ENCODE measurements around the gene PSD2. TPM values are rescaled to one million over a fixed set of nuclear protein-coding genes. Genes with fewer than 3 reads are reported as not detected.

PSD2 gene
- total RNA-seq, 1 experiment from 2014 or later: 0.79 TPM

DNA sequence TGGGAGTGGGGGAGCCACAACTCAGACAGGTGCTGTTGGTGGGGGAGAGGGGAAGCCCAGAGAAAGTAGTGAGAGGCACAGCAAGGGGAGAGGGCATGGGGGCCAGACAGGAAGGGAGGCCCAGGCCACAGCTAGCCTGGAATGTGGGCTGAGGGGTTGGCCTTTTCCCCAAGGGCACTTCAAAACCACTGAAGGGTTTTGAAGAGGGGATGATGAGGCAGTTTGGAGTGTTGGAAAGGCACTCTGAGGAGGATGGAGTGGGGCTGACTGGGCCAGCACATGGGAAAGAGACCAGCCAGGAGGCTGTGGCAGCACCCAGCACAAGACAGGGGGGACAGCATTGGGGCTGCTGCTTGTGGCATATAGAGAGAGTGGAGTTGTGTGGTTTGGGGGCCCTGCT is 3.8 kb downstream of the PSD2 start:
- no peaks in the 10 kb centered on the region for H3K9me3 ChIP-seq (ENCODE audit: control insufficient read depth in 1 of 2, insufficient read depth in 1 of 2, low read depth in 1 of 2, low read length in 2 of 2)
- TF ChIP-seq EZH2phosphoT487 (IDR thresholded peaks at IDR 0.05; ENCODE audit: borderline replicate concordance): no peak
- no peak for TF ChIP-seq ZFX (IDR thresholded peaks at IDR 0.05)
- TF ChIP-seq EGR1 (IDR thresholded peaks at IDR 0.05; ENCODE audit: low read depth): no peak
- intact Hi-C loops (cut with micrococcal nuclease): no loop called here
- ChIA-PET RAD21 (ENCODE audit: low non-redundant PET in 1 of 2, low total read pairs in 2 of 2, uncharacterized antibody in 2 of 2, unreplicated experiment in 2 of 2) (interaction anchor here in 1 of 2 experiments (0.6 kb wide), 1 partner anchor 44 kb away, joined by 4 read pairs; no protein-coding TSS in a partner anchor), POLR2A (no interaction called here), CTCF (no interaction called here)
- DNase-seq (ENCODE audit: low read depth, low spot score) (no peak), ATAC-seq (no peak)
- H3K27me3 ChIP-seq (ENCODE audit: insufficient read depth, low read length): peaks cover 52% of the 10 kb centered on the region
- H3K4me2 ChIP-seq (ENCODE audit: low read length): no peak overlapping the region
- no peaks in the 10 kb centered on the region for H3K36me3 ChIP-seq (ENCODE audit: control insufficient read depth in 1 of 2, insufficient read depth in 2 of 2, low read length in 2 of 2)
- H3K4me3 ChIP-seq (replicated peaks in 1 of 2; ENCODE audit: low read depth in 1 of 2, low read length in 2 of 2): no peak overlapping the region
- H2AFZ ChIP-seq (ENCODE audit: low read depth, low read length, poor library complexity, severe bottlenecking): no peak overlapping the region
- no peaks in the 10 kb centered on the region for H3K79me2 ChIP-seq (ENCODE audit: insufficient read depth, low read length)
- H3K9ac ChIP-seq (ENCODE audit: low read length): no peak overlapping the region
- no peak overlapping the region for H3K27ac ChIP-seq (ENCODE audit: low read depth, low read length)
- no peaks in the 10 kb centered on the region for H3K9me2 ChIP-seq (ENCODE audit: insufficient read depth)
- BruUV-seq (replicated peaks): no TSS peak
- H4K20me1 ChIP-seq (ENCODE audit: insufficient read depth): no peaks in the 10 kb centered on the region
- H3K4me1 ChIP-seq (ENCODE audit: control insufficient read depth in 1 of 2, insufficient read depth in 2 of 2, low read length in 2 of 2): peaks cover 0 to 9% of the 10 kb centered on the region in 2 experiments; a peak in 2 of 4 replicates

DNA sequence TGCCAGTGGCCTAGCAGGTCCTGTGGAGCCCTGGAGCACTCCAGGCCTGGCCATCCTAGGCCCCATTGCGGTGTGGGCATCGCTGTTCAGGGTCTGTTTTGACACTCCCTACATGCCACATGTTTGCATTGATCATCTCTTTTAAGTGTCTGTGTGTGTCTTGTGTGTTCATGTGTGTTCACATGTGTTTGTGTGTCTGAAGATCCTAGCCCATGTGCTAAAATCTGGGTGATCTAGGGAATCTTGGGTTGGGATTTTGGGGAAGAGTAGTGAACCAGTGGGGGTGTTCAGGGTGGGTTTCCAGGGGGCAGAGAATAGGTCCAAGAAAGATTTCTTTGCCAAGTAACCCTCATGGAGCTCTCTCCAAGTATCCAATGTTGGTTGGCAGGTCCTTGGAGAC is 8.4 kb downstream of the PSD2 start:
- no peak overlapping the region for H3K27ac ChIP-seq (ENCODE audit: low read depth, low read length)
- H3K9me2 ChIP-seq (ENCODE audit: insufficient read depth): no peaks in the 10 kb centered on the region
- ATAC-seq: no peak
- H2AFZ ChIP-seq (ENCODE audit: low read depth, low read length, poor library complexity, severe bottlenecking): no peak overlapping the region
- intact Hi-C loops (cut with micrococcal nuclease): no loop called here
- H4K20me1 ChIP-seq (ENCODE audit: insufficient read depth): no peaks in the 10 kb centered on the region
- no peak overlapping the region for H3K4me2 ChIP-seq (ENCODE audit: low read length)
- ChIA-PET RAD21 (ENCODE audit: low non-redundant PET in 1 of 2, low total read pairs in 2 of 2, uncharacterized antibody in 2 of 2, unreplicated experiment in 2 of 2) (no interaction called here), POLR2A (no interaction called here), CTCF (no interaction called here)
- H3K27me3 ChIP-seq (ENCODE audit: insufficient read depth, low read length): peaks cover 22% of the 10 kb centered on the region
- no peak overlapping the region for H3K9ac ChIP-seq (ENCODE audit: low read length)
- no TSS peak for BruUV-seq (replicated peaks)
- no peaks in the 10 kb centered on the region for H3K9me3 ChIP-seq (ENCODE audit: control insufficient read depth in 1 of 2, insufficient read depth in 1 of 2, low read depth in 1 of 2, low read length in 2 of 2)
- H3K4me1 ChIP-seq (ENCODE audit: control insufficient read depth in 1 of 2, insufficient read depth in 2 of 2, low read length in 2 of 2): no peaks in the 10 kb centered on the region
- no peaks in the 10 kb centered on the region for H3K79me2 ChIP-seq (ENCODE audit: insufficient read depth, low read length)
- H3K36me3 ChIP-seq (ENCODE audit: control insufficient read depth in 1 of 2, insufficient read depth in 2 of 2, low read length in 2 of 2): no peaks in the 10 kb centered on the region
- DNase-seq (ENCODE audit: low read depth, low spot score): no peak
- no peak for TF ChIP-seq ZFX (IDR thresholded peaks at IDR 0.05)
- TF ChIP-seq, protein P1, sequence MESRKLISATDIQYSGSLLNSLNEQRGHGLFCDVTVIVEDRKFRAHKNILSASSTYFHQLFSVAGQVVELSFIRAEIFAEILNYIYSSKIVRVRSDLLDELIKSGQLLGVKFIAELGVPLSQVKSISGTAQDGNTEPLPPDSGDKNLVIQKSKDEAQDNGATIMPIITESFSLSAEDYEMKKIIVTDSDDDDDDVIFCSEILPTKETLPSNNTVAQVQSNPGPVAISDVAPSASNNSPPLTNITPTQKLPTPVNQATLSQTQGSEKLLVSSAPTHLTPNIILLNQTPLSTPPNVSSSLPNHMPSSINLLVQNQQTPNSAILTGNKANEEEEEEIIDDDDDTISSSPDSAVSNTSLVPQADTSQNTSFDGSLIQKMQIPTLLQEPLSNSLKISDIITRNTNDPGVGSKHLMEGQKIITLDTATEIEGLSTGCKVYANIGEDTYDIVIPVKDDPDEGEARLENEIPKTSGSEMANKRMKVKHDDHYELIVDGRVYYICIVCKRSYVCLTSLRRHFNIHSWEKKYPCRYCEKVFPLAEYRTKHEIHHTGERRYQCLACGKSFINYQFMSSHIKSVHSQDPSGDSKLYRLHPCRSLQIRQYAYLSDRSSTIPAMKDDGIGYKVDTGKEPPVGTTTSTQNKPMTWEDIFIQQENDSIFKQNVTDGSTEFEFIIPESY (IDR thresholded peaks at IDR 0.05; ENCODE audit: extremely low read depth, insufficient replicate concordance, low read length): no peak
- no peak for TF ChIP-seq ZNF274 (IDR thresholded peaks at IDR 0.05; ENCODE audit: low read depth, low read length)
- no peak for TF ChIP-seq ELF1 (IDR thresholded peaks at IDR 0.05; ENCODE audit: borderline replicate concordance, low read depth)
- no peak for TF ChIP-seq SRF (IDR thresholded peaks at IDR 0.05; ENCODE audit: low read depth)
- TF ChIP-seq CBX3 (IDR thresholded peaks at IDR 0.05; ENCODE audit: low read depth): no peak
- no peak for TF ChIP-seq JUND (IDR thresholded peaks at IDR 0.05)
- TF ChIP-seq SIN3A (IDR thresholded peaks at IDR 0.05; ENCODE audit: low read depth): no peak
- TF ChIP-seq EZH2phosphoT487 (IDR thresholded peaks at IDR 0.05; ENCODE audit: borderline replicate concordance): no peak
- no peak for TF ChIP-seq EZH2 (IDR thresholded peaks at IDR 0.05)
- no peak for TF ChIP-seq FOSL1 (IDR thresholded peaks at IDR 0.05; ENCODE audit: low read depth)
- TF ChIP-seq, protein P2, sequence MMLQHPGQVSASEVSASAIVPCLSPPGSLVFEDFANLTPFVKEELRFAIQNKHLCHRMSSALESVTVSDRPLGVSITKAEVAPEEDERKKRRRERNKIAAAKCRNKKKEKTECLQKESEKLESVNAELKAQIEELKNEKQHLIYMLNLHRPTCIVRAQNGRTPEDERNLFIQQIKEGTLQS (IDR thresholded peaks at IDR 0.05): no peak
- TF ChIP-seq SP1 (IDR thresholded peaks at IDR 0.05; ENCODE audit: low read depth): no peak
- TF ChIP-seq POLR2AphosphoS5 (IDR thresholded peaks at IDR 0.05; ENCODE audit: low read depth, low read length): no peak
- TF ChIP-seq, protein P3, sequence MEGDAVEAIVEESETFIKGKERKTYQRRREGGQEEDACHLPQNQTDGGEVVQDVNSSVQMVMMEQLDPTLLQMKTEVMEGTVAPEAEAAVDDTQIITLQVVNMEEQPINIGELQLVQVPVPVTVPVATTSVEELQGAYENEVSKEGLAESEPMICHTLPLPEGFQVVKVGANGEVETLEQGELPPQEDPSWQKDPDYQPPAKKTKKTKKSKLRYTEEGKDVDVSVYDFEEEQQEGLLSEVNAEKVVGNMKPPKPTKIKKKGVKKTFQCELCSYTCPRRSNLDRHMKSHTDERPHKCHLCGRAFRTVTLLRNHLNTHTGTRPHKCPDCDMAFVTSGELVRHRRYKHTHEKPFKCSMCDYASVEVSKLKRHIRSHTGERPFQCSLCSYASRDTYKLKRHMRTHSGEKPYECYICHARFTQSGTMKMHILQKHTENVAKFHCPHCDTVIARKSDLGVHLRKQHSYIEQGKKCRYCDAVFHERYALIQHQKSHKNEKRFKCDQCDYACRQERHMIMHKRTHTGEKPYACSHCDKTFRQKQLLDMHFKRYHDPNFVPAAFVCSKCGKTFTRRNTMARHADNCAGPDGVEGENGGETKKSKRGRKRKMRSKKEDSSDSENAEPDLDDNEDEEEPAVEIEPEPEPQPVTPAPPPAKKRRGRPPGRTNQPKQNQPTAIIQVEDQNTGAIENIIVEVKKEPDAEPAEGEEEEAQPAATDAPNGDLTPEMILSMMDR (IDR thresholded peaks at IDR 0.05 in 2 of 3, conservative IDR thresholded peaks at IDR 0.05 in 1 of 3; ENCODE audit: borderline replicate concordance in 1 of 3, insufficient read depth in 1 of 3, low read depth in 2 of 3, low read length in 2 of 3): no peak
- TF ChIP-seq CEBPB (IDR thresholded peaks at IDR 0.05; ENCODE audit: low read depth): no peak
- TF ChIP-seq, protein P4, sequence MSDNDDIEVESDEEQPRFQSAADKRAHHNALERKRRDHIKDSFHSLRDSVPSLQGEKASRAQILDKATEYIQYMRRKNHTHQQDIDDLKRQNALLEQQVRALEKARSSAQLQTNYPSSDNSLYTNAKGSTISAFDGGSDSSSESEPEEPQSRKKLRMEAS (IDR thresholded peaks at IDR 0.05): no peak
- TF ChIP-seq EGR1 (IDR thresholded peaks at IDR 0.05; ENCODE audit: low read depth): no peak
- TF ChIP-seq TCF7L2 (IDR thresholded peaks at IDR 0.05; ENCODE audit: borderline replicate concordance, extremely low read depth, insufficient read depth, insufficient read length): no peak
- no peak overlapping the region for H3K4me3 ChIP-seq (replicated peaks in 1 of 2; ENCODE audit: low read depth in 1 of 2, low read length in 2 of 2)
